H1 (cell line): ENCODE results near the gene KRTAP5-6. TPM values are rescaled to one million over a fixed set of nuclear protein-coding genes. Genes with fewer than 3 reads are reported as not detected.

ENCODE experiments used
- ATF3 ChIP-seq: IDR thresholded peaks from 2 replicates; pipeline ENCODE4 v1.6.1; 2011; ENCODE audit warnings: low read depth, mild to moderate bottlenecking, low read length; ENCODE audit not compliant: insufficient read depth
- CHD7 ChIP-seq: fragments of 300-600 bp; sonication (generic); IDR thresholded peaks from 2 replicates; pipeline ENCODE4 v1.7.1; 2012; ENCODE audit warnings: low read length, moderate library complexity, mild to moderate bottlenecking, inconsistent platforms; ENCODE audit not compliant: insufficient replicate concordance
- RAD21 ChIP-seq, 2 experiments: IDR thresholded peaks in 1 of 2; conservative IDR thresholded peaks in 1 of 2; 2 replicates each; pipeline ENCODE4 v1.6.1; 2011; ENCODE audit warnings: low read depth in 2 of 2, low read length in 2 of 2, improper control_type of control experiment in 1 of 2, inconsistent platforms in 1 of 2, mild to moderate bottlenecking in 1 of 2, moderate library complexity in 1 of 2
- SP1 ChIP-seq: IDR thresholded peaks from 2 replicates; pipeline ENCODE4 v1.6.1; 2011; ENCODE audit warnings: low read depth, low read length
- polyA plus RNA-seq, 7 experiments: library from polyadenylated mRNA; depleted of rRNA in 3 of 7; stranded (reverse) in 5 of 7; unstranded in 2 of 7; fragments of >200 nt in 5 of 7; fragments of 200-250 nt in 2 of 7; gene quantifications; 1 replicate in 5 of 7; 2 replicates in 1 of 7; 4 replicates in 1 of 7; pipeline versions ENCODE4 v1.2.1 to v1.2.3, GENCODE V29; 2011 to 2013; ENCODE audit warnings: missing spikeins in 2 of 7, mixed read lengths in 2 of 7
- total RNA-seq: library from RNA; stranded (reverse); fragmentation: NEBNext Ultra II Directional; extraction: Animal tissue kit (Norgen Biotek cat#: 25700); gene quantifications from 2 replicates; pipeline ENCODE4 v1.2.1, GENCODE V29; 2021

The KRTAP5-6 gene
- total and polyA plus RNA-seq, 2 of the 8 experiments (the other 6 are each of a cell fraction or from before 2014, with no cell fraction given): not detected

GRCh38 chr11:1742371-1742770, 45.4 kb downstream of the KRTAP5-6 start (continued):
- TF ChIP-seq CHD7: no peak
- TF ChIP-seq RAD21 (IDR thresholded peaks at IDR 0.05 in 1 of 2, conservative IDR thresholded peaks at IDR 0.05 in 1 of 2; ENCODE audit: low read depth in 2 of 2, low read length in 2 of 2): no peak
- TF ChIP-seq SP1: no peak
- no peak for TF ChIP-seq ATF3
